ENCODE data around the gene ZNF805. TPM values are rescaled to one million over a fixed set of nuclear protein-coding genes. Genes with fewer than 3 reads are reported as not detected.

The ZNF805 gene
- total and polyA plus RNA-seq, 2 of the 13 experiments (the other 11 are each of a cell fraction or from before 2014, with no cell fraction given): 5.1 to 12.8 TPM

Other genes starting within 250 kb of the ZNF805 start
- not detected in 2 replicates for gene USP29, start 120.6 kb upstream of the ZNF805 start, total RNA-seq (2016; rRNA removed; fragmentation: Illumina TruSeq; extraction: Trizol)
- not detected in 2 replicates for gene USP29, start 120.6 kb upstream of the ZNF805 start, polyA plus RNA-seq (2011; rRNA removed)
- not detected in 2 replicates for gene ZIM3, start 95.4 kb upstream of the ZNF805 start, total RNA-seq (2016; rRNA removed; fragmentation: Illumina TruSeq; extraction: Trizol)
- gene ZIM3, start 95.4 kb upstream of the ZNF805 start, polyA plus RNA-seq (2011; rRNA removed): not detected in 2 replicates
- gene DUXA, start 73.1 kb upstream of the ZNF805 start, total RNA-seq (2016; rRNA removed; fragmentation: Illumina TruSeq; extraction: Trizol): not detected in 2 replicates
- not detected in 2 replicates for gene DUXA, start 73.1 kb upstream of the ZNF805 start, polyA plus RNA-seq (2011; rRNA removed)
- gene ZNF264, start 49.1 kb upstream of the ZNF805 start, total RNA-seq (2016; rRNA removed; fragmentation: Illumina TruSeq; extraction: Trizol): 17.6 and 24.7 TPM in 2 replicates
- 3.5 and 4.0 TPM in 2 replicates for gene ZNF264, start 49.1 kb upstream of the ZNF805 start, polyA plus RNA-seq (2011; rRNA removed)
- gene AURKC, start 9.6 kb upstream of the ZNF805 start, total RNA-seq (2016; rRNA removed; fragmentation: Illumina TruSeq; extraction: Trizol): 0.46 TPM in 1 of 2 replicates, not detected in the other
- gene AURKC, start 9.6 kb upstream of the ZNF805 start, polyA plus RNA-seq (2011; rRNA removed): 0.65 and 0.86 TPM in 2 replicates
- gene ZNF460, start 39.9 kb downstream of the ZNF805 start, total RNA-seq (2016; rRNA removed; fragmentation: Illumina TruSeq; extraction: Trizol): 44.8 and 76.3 TPM in 2 replicates
- 14.5 and 15.3 TPM in 2 replicates for gene ZNF460, start 39.9 kb downstream of the ZNF805 start, polyA plus RNA-seq (2011; rRNA removed)
- 8.9 and 10.4 TPM in 2 replicates for gene ZNF543, start 79.8 kb downstream of the ZNF805 start, total RNA-seq (2016; rRNA removed; fragmentation: Illumina TruSeq; extraction: Trizol)
- 2.1 and 2.5 TPM in 2 replicates for gene ZNF543, start 79.8 kb downstream of the ZNF805 start, polyA plus RNA-seq (2011; rRNA removed)
- 8.0 and 9.5 TPM in 2 replicates for gene ZNF304, start 110.6 kb downstream of the ZNF805 start, total RNA-seq (2016; rRNA removed; fragmentation: Illumina TruSeq; extraction: Trizol)
- gene ZNF304, start 110.6 kb downstream of the ZNF805 start, polyA plus RNA-seq (2011; rRNA removed): 3.4 and 3.6 TPM in 2 replicates
- 13.3 and 20.5 TPM in 2 replicates for gene TRAPPC2B, start 122.9 kb downstream of the ZNF805 start, total RNA-seq (2016; rRNA removed; fragmentation: Illumina TruSeq; extraction: Trizol)
- gene TRAPPC2B, start 122.9 kb downstream of the ZNF805 start, polyA plus RNA-seq (2011; rRNA removed): 16.8 and 17.7 TPM in 2 replicates
- 2.1 and 2.6 TPM in 2 replicates for gene ZNF547, start 122.9 kb downstream of the ZNF805 start, total RNA-seq (2016; rRNA removed; fragmentation: Illumina TruSeq; extraction: Trizol)
- 2.0 and 2.2 TPM in 2 replicates for gene ZNF547, start 122.9 kb downstream of the ZNF805 start, polyA plus RNA-seq (2011; rRNA removed)
- 24.9 and 29.4 TPM in 2 replicates for gene ZNF548, start 149.2 kb downstream of the ZNF805 start, total RNA-seq (2016; rRNA removed; fragmentation: Illumina TruSeq; extraction: Trizol)
- 19.5 and 19.6 TPM in 2 replicates for gene ZNF548, start 149.2 kb downstream of the ZNF805 start, polyA plus RNA-seq (2011; rRNA removed)
- gene ZNF17, start 170.5 kb downstream of the ZNF805 start, total RNA-seq (2016; rRNA removed; fragmentation: Illumina TruSeq; extraction: Trizol): 10.1 and 14.0 TPM in 2 replicates
- 3.0 and 3.7 TPM in 2 replicates for gene ZNF17, start 170.5 kb downstream of the ZNF805 start, polyA plus RNA-seq (2011; rRNA removed)
- gene ZNF749, start 194.7 kb downstream of the ZNF805 start, total RNA-seq (2016; rRNA removed; fragmentation: Illumina TruSeq; extraction: Trizol): 19.1 and 21.0 TPM in 2 replicates
- gene ZNF749, start 194.7 kb downstream of the ZNF805 start, polyA plus RNA-seq (2011; rRNA removed): 18.9 and 22.7 TPM in 2 replicates
- gene VN1R1, start 216.5 kb downstream of the ZNF805 start, total RNA-seq (2016; rRNA removed; fragmentation: Illumina TruSeq; extraction: Trizol): 0.62 and 0.80 TPM in 2 replicates
- 0.87 and 1.0 TPM in 2 replicates for gene VN1R1, start 216.5 kb downstream of the ZNF805 start, polyA plus RNA-seq (2011; rRNA removed)
- gene ZNF772, start 236.9 kb downstream of the ZNF805 start, total RNA-seq (2016; rRNA removed; fragmentation: Illumina TruSeq; extraction: Trizol): 17.2 and 23.6 TPM in 2 replicates
- 3.1 and 4.0 TPM in 2 replicates for gene ZNF772, start 236.9 kb downstream of the ZNF805 start, polyA plus RNA-seq (2011; rRNA removed)
- gene ZNF419, start 247.1 kb downstream of the ZNF805 start, total RNA-seq (2016; rRNA removed; fragmentation: Illumina TruSeq; extraction: Trizol): 8.8 and 9.0 TPM in 2 replicates
- gene ZNF419, start 247.1 kb downstream of the ZNF805 start, polyA plus RNA-seq (2011; rRNA removed): 8.5 and 11.1 TPM in 2 replicates

Measured in HepG2 (cell line).